Spleen (tissue), 7 donors: ENCODE measurements around the gene TUT1.

Experiments
- CTCF ChIP-seq, 11 experiments: fragments of 200-600 bp in 7 of 11; fragments of 450-650 bp in 4 of 11; sonication (generic) in 4 of 11; IDR thresholded peaks in 8 of 11; conservative IDR thresholded peaks in 3 of 11; 1 replicate in 7 of 11; 2 replicates in 4 of 11; pipeline versions ENCODE4 v1.4.0 to v1.8.0; 2016 to 2021; ENCODE audit warnings: antibody characterized with exemption in 11 of 11, inconsistent platforms in 4 of 11, mild to moderate bottlenecking in 1 of 11
- POLR2A ChIP-seq, 3 donors: fragments of 450-650 bp; IDR thresholded peaks; one replicate each; pipeline ENCODE4 v1.5.1; 2017; ENCODE audit warnings: antibody characterized with exemption in 3 of 3, mild to moderate bottlenecking in 1 of 3
- donor health status: DM: no; HTN: no; CAD: no; lungs with moderate emphysema.
- donor health status: DM: no; HTN: no; CAD: no.
- donor health status: DM: no; HTN: no; CAD: no.

GRCh38 chr11:62604460-62605120 is 13.3 kb upstream of the TUT1 start:
- no peak for TF ChIP-seq CTCF (IDR thresholded peaks at IDR 0.05 in 8 of 11, conservative IDR thresholded peaks at IDR 0.05 in 3 of 11)
- no peak for TF ChIP-seq POLR2A (IDR thresholded peaks at IDR 0.05)
